Measurements from ENCODE around the gene SHROOM2.

GRCh38 chrX:9738151-9738550 is 48.1 kb upstream of the SHROOM2 start:
- TF ChIP-seq TAF1 (IDR thresholded peaks at IDR 0.05; ENCODE audit: borderline replicate concordance, insufficient read depth, low read length) (no peak), POLR2AphosphoS5 (IDR thresholded peaks at IDR 0.05; ENCODE audit: low read depth, low read length) (no peak), REST (IDR thresholded peaks at IDR 0.05; ENCODE audit: insufficient read depth in 1 of 2, low read depth in 2 of 2, low read length in 2 of 2) (no peak)

Measured in PFSK-1 (cell line).